Limb (tissue), 2 donors: ENCODE results near the gene TMPRSS11A.

Experiments
- DNase-seq, 2 donors: peaks; one replicate each; pipeline ENCODE4 v3.0.0-alpha.2; 2016; ENCODE audit errors: extremely low spot score in 2 of 2

TMPRSS11A gene, protein sequence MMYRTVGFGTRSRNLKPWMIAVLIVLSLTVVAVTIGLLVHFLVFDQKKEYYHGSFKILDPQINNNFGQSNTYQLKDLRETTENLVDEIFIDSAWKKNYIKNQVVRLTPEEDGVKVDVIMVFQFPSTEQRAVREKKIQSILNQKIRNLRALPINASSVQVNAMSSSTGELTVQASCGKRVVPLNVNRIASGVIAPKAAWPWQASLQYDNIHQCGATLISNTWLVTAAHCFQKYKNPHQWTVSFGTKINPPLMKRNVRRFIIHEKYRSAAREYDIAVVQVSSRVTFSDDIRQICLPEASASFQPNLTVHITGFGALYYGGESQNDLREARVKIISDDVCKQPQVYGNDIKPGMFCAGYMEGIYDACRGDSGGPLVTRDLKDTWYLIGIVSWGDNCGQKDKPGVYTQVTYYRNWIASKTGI

DNA sequence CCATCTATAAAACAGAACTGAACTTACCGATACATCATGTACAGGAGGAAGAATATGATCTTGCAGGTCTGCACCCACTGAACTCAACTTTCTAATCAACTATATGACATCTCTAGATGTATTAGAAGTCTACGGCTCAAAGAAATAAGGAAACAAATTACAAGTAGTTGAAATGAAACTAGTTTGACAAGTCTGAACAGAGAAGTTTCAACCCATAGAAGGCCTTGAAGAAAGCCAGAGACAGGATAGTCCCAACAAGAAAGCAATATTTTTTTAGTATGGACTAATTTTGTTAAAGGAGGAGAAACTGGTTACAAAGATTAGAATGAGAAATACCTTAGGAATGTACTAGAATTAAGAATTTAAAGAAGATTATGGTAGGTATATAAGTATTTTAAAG lies at the start of gene TMPRSS11A:
Gene TMPRSS11A (minus strand): TSS at position 138 of the 400 bp plus-strand sequence. CDS start 100 bp downstream, at position 38.
- DNase-seq = no peak

DNA sequence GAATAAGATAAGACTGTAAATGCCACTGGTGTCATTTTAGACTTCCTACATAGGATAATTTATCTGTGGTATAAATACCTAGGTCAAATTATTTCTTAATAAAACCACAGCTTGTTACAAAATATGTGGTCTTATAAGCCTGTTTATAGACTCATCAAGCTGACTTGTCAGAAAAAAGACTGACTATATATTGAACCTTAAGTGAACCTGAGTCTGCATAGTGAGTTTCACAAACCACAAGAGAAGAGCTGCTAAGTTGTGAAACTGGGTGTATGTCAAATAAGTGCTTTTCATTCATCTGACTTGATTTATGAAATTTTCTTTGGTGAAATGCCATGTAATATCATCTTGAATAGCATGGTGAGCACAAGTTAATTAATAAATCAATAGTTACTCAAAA lies 48.4 kb upstream of the TMPRSS11A start:
- no peak for DNase-seq

DNA sequence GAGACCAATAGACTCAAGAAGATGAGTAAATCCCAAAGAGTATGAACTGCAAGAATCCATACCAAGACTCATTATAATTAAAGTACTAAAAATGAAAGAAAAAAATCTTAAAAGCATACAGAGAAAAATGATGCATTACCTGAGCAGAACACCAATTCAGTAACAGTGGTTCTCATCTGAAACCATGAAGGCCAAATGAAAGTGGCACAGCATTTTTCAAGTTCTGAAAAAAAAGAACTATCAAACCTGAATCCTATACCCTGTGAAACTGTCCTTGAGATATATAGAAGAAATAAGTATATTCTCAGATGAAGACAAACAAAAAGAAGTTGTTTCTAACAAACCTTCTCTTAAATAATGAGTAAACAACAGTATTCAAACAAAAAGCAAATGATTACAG lies 39.6 kb upstream of the TMPRSS11A start:
- no peak for DNase-seq

DNA sequence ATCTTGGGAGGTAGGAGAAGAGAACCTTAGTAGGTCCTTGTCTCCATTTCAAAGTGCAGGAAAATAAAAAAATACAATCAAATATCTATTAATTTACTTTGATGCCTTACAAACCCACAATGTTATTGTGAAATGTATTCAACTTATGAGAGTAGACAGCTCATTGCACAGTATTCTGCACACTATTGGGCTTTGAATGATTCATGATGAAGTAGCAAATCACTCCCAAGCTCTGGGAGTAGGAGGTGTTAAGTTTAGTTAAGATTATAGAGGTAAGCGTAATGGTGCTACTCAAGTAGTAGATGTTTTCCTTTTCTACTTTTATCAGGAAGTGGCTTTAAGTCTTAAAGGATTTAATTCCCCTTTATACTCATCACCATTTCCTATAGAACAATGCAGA lies 32.8 kb upstream of the TMPRSS11A start:
- no peak for DNase-seq

DNA sequence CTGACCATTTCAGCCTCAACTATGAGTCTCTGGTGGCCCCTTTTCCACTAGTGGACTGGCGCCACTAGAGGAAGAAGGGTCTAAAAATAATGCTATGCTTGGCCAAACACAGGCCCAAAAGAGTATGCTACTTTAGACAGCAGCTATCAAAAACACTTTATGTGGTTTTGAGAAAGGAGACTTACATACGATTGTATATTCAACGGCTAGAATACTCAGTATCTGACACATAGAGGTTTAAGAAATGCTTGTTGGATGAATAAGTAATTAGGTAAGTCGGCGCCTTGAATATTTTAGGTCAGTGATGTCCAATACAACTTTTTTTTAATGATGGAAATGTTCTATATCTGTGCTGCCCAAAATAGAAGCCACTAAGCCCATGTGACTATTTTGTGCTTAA lies 25.7 kb upstream of the TMPRSS11A start:
- no peak for DNase-seq

DNA sequence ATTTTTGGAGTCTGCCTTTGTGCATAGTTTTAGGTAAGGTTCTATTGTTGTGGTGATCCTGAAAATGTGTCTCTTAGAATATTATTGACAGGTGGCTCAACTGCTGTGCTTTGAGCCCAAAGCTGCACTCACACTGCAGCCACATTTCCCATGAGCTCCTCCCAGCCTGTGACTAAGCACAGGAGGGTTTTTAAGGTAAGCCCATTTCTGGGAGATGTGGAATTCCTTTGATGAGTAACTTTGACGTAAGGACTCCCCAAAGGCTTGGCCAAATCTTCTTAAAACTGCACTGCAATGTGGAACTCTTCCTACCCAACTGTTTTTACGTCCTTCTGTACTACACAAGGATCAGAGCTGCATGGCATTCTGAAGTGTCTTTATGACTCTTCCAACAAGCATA lies 20.0 kb upstream of the TMPRSS11A start:
- no peak for DNase-seq

DNA sequence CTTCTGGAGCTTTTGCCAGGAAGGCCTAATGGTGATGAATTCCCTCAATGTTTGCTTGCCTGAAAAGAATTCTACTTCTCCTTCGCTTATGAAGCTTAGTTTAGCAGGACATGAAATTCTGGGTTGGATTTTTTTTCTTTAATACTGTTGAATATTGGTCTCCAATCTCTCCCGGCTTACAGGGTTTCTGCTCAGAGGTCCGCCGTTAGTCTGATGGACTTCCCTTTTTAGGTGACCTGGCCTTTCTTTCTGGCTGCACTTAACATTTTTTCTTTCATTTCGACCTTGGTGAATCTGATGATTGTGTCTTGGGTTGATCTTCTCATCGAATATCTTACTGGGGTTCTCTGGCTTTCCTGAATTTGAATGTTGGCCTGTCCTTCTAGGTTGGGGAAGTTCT lies 17.2 kb upstream of the TMPRSS11A start:
- DNase-seq = no peak

DNA sequence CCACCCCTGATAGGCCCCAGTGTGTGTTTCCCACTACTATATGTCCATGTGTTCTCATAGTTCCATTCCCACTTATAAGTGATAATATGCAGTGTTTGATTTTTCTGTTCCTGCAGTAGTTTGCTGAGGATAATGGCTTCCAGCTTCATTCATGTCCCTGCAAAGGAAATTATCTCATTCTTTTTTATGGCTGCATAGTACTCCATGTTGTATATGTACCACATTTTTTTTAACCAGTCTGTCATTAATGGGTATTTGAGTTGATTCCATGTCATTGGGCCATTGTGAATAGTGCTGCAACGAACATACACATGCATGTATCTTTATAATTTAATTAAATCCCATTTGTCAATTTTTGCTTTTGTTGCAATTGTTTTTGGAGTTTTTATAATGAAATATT lies 10.3 kb upstream of the TMPRSS11A start:
- DNase-seq = no peak

DNA sequence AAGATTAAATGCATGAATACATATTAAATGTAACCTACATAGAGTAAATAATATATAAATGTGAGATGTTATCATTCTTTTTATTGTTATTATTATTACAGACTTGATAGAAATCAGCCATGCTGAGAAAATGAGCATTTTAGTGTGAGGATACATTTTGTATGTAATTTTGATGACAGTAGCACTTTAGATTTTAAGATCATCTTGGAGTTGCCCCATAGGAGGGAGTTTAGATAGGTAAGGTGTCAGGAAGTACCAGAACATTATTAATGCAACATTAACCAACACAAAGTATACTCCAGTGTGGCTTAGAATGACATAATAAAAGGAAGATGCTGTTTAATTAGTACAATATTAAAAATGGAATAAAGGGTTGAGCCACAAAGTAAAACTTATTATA lies 8.4 kb downstream of the TMPRSS11A start:
- DNase-seq = no peak

DNA sequence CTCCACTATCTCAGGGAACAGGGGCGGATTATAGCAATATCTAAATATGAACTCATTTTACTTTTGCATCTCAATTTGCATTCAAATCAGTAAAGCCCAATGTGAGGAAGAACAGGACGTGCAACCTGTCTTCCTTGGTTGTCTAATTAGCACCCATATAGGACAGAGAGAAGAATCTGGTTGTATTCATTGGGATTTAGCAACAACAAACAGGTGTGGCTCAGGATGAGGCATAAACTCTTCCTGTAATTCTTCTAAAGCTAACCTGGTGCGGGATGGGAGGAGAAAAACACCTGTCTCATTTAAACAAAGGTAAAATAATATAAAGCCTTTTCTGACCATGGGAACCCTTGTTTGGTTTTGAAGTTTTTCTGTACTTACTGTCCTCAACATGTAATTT lies 22.2 kb downstream of the TMPRSS11A start:
- DNase-seq = no peak

DNA sequence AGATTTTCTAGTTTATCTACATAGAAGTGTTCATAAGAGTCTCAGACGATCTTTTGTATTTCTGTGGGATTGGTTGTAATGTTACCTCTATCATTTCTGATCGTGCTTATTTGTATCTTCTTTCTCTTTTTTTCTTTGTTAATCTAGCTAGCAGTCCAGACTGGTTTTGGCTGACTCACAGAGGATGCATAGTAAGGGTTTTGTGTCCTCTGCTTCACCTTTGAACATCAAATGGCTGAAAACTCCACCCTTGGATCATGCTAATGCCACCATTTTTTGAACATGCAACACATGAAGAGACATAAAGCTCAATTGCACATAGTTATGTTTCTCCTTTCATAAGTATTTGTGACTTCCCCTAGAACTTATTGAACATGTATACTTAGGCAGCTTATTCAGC lies 22.8 kb downstream of the TMPRSS11A start:
- no peak for DNase-seq

DNA sequence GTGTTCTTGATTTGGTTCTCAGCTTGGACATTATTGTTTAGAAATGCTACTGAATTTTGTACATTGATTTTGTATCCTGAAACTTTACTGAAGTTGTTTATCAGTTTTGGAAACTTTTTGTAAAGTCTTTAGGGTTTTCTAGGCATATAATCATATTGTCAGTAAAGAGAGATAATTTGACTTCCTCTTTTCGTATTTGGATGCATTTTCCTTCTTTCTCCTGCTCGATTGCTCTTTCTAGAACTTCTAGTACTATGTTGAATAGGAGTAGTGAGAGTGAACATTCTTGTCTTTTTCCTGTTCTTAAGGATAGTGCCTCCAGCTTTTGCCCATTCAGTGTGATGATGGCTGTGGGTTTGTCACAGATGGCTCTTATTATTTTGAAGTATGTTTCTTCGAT lies 24.1 kb downstream of the TMPRSS11A start:
- no peak for DNase-seq

DNA sequence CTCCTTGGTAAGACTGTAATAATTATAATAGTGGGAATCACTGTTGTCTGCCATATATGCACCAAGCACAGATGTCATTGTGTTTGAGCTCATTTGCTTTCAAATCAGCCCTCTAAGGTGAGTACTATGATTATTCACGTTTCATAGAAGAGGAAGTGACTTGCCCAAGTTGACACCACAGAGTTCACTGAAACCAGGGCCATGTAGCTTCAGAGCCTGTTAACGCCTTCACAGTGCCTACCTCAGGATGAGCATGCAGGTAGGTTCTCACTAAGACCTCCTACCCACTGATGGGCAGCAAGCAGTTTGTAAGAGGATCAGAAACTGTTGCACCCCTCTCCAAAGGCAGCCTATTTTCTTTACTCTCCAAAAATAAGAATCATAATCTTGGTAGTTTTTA lies 27.4 kb downstream of the TMPRSS11A start:
- no peak for DNase-seq

DNA sequence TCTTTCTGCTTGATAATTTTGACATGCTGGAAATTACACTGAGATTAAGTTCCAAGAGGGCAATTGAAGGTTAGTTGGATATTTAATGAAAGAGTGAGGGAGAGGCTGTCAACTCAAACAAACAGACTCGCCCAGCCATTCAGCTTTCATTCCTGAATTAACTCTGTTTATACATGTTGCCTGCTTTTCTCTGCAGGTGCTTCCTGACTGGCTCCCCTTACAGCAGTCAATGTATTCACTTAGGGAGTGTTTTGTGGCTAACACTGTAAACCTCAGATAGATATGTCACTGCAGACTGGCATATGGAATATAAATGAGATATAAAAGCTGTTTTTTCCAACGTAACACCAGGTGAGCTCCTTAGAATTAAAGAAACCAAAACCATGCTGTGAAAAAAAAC lies 28.7 kb downstream of the TMPRSS11A start:
- no peak for DNase-seq

DNA sequence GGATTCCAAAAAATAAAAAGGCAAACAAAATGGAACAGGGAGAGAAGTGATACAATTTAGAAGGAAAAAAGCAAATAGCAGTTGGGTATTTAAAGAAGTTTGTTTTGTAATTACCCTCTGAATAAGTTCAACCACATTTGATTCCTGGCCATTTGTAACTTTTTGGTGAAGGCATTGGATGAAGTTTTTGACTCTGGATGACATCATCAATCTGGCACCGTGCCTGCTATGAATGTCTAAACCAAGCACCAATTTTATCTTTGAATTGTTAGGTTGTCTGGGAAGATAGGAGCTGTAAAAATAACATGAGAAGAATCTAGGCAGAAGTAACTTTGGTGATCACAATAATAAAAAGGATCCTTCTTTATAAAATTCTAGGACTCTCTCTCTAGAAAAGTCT lies 29.5 kb downstream of the TMPRSS11A start:
- DNase-seq = no peak

DNA sequence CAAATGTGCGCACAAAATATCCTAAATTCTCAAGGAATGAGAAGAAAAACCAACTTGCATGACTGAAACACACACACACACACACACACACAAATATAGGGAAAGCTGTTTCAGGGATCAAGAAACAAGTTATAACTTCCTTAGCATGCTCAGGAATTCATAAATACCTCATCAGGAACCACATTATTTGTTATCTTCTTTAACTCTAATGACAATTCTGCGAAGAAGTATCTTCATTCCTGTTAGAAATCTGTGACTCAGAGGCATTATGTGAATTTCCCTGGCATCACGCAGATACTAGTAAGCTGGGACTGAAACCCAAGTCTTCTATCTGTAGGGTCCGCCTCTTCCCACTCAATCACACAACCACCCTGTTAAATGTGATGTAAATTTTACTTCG lies 30.3 kb downstream of the TMPRSS11A start:
- DNase-seq = no peak

DNA sequence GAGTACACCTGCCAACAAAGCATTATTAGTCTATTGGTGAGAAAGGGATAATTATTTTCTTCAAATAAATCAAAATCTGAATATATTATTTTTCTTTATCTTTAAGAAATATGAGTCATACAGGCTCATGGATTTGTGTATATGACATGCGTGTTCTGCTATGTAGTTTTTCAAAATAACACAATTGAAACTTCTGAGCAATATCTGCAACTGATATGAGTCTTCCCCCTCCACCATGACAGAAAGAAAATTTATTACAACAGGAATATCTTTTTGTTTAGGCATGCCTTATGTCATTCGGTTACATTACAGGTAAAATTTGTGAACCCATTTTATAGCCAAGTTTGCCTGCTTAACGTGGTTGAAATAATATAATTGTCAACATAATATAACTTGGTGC lies 32.0 kb downstream of the TMPRSS11A start:
- DNase-seq = no peak

DNA sequence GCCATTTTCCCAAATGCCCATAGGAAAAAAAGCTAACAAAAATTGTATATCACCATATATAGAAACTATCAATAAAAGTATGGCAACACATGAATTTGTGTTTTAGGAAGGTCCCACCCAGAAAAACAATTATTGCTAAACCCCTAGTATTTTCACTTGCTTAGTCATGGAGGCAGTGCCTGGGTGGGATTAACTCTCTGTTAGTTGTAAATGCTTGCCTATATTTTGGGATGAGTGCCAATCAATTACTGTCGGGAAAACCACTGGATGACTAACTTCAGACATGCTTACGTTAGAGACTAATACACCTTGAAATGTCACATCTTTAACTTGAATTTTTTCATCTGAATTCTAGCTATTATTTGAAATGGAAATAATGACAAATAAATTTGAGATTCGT lies 33.9 kb downstream of the TMPRSS11A start:
- DNase-seq = no peak

DNA sequence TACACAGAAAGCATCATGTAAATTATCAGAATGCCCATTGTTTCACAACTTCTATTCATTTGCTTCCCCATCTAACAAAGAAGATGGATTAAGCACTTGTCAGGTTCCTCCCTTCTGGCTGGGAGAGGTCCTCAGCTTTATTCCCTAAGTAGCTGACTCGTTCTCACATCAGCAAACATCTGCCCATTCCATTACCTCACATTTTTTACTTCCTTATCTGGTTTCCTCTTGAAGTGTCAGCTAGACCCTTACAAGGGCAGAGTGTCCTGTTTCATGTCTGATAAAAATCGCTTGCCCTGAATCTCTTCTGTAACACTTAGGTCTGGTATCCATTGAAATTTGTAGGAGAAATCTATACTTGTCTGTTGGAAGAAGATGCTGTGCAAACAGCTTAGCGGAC lies 34.7 kb downstream of the TMPRSS11A start:
- DNase-seq = no peak

DNA sequence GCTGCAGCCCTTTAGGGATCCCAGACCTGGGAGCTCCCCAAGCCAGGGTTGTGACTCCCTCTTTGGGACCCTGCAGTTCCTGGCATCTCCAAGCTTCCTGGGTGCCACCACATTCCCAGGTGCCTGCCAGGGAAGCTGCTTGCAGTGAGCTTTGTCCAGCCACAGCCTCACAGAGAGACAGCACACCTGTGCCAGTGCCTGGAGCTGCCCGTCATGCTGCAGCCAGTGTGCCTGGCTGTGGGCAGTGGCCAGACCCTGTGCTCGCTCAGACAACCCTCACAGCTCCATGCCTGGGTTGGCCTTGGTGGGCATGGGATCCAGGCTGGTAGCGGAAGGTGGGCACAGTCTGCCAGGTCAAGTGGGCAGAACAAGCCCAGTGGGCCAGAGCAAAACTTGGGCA lies 36.0 kb downstream of the TMPRSS11A start:
- DNase-seq = no peak

DNA sequence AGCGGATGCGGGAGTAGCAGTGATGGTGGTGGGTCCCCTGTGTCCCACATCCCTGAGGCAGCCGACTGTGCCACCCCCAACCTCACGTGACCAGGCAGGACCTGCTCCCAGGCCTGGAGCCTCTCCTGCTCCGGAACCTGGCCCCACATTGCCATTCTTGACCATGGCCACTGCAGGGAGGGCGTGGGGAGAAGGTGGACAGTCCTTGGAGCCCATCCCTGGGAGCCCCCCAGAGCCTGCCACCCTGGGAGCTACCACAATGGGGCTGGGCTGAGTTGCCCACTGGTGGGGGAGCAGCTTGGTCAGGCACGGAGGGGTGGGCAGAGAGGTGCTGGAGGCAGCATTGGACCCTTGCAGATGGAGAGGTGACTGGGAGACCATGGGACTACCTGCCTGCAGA lies 36.8 kb downstream of the TMPRSS11A start:
- DNase-seq = no peak

DNA sequence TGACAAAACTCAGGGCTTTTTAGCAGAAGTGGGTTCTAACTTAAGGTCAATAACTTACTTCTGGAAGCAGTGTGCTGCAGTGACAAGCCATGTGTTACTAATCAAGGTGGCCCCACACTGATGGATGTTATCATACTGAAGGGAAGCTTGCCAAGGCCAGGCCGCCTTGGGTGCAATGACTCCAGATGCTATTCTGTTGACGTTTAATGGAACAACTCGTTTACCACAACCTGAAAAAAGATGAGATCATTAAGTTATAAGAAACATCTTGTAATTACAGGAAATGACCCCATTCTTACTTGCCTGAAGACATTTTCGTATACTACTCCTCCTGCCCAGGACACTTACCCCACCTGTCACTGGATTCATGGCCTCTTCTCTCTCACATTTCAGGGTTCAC lies 40.6 kb downstream of the TMPRSS11A start:
- DNase-seq = no peak

DNA sequence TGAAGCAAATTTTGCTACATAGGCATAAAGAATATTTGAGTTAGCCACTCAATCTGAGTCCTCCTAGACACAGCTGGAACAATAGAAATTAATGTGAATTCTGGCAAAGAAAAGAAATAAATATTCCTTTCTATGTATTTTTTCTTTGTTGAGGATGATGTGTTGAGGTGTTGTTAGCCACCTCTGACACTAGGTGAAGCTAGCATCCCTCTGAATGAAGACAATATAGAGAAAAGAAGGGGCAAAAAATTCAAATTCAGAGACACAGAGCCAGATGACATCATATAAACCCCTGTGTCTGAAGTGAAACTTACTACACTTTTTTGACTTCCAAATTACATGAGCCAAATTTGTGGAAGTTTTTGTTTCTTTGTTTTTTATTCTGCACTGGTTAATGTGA lies 44.9 kb downstream of the TMPRSS11A start:
- no peak for DNase-seq
